K562 (cell line): ENCODE results near the gene TP53I3. TPM values are rescaled to one million over a fixed set of nuclear protein-coding genes. Genes with fewer than 3 reads are reported as not detected.

ENCODE experiments used
- ATAC-seq: fragments of 200-7000 bp; cut with Tn5 transposase; 3 replicates; pipeline ENCODE4 v1.9.1; 2020; ENCODE audit warnings: moderate library complexity
- BruUV-seq: library from RNA; stranded (reverse); fragments of 400-500 nt; replicated peaks from 2 replicates; lab custom pipeline; 2021; lab: Mats Ljungman, UMichigan
- CTCF ChIA-PET: fragments of 300-600 bp; formaldehyde crosslinking; extraction: SDS; loops from one replicate; lab custom pipeline; 2021; ENCODE audit warnings: low intra/inter-chr PET ratio; lab: Yijun Ruan, JAX
- POLR2A ChIA-PET: fragments of 300-600, 350-650 bp; sonication (Branson Sonifier 250); formaldehyde crosslinking; extraction: SDS; loops from one replicate; lab custom pipeline; 2021; ENCODE audit warnings: antibody characterized with exemption, inconsistent platforms; lab: Yijun Ruan, JAX
- DNase-seq, 4 experiments: peaks; one replicate each; pipeline versions ENCODE4 v3.0.0 to v3.0.0-alpha.2; 2011 to 2018; ENCODE audit warnings: low spot score in 3 of 4, mixed read lengths in 3 of 4; ENCODE audit errors: extremely low read depth in 1 of 4
- FAIRE-seq: peaks from 2 replicates; lab custom pipeline; 2011; peaks lifted over from hg19 to GRCh38; lab: Jason Lieb, UNC
- H2AFZ ChIP-seq: 2 replicates; pipeline ENCODE4 v1.6.0; 2011; ENCODE audit warnings: low read depth, low read length, control low read depth, inconsistent platforms
- H3K27ac ChIP-seq: fragments of 200-600 bp; 3 replicates; pipeline ENCODE4 v1.8.0; 2011; ENCODE audit warnings: low read depth, mild to moderate bottlenecking, control low read depth, inconsistent platforms, low read length, moderate library complexity, mixed read lengths; ENCODE audit errors: extremely low read depth
- H3K27me3 ChIP-seq, 2 experiments: fragments of 300-600 bp in 1 of 2; 2 replicates in 1 of 2; 3 replicates in 1 of 2; pipeline versions ENCODE4 v1.6.0 to v1.8.0; 2011; ENCODE audit warnings: inconsistent platforms in 2 of 2, low read length in 2 of 2, mild to moderate bottlenecking in 1 of 2, mixed read lengths in 1 of 2, moderate library complexity in 1 of 2; ENCODE audit not compliant: control insufficient read depth in 2 of 2, insufficient read depth in 2 of 2
- H3K36me3 ChIP-seq: fragments of 300-600 bp; 3 replicates; pipeline ENCODE4 v1.8.0; 2011; ENCODE audit warnings: mild to moderate bottlenecking, low read length, inconsistent platforms; ENCODE audit not compliant: control insufficient read depth, insufficient read depth
- H3K4me1 ChIP-seq, 2 experiments: fragments of 200-600 bp in 1 of 2; replicated peaks in 1 of 2; 2 replicates in 1 of 2; 3 replicates in 1 of 2; pipeline versions ENCODE4 v1.5.1 to v1.8.0; 2011; ENCODE audit warnings: inconsistent platforms in 2 of 2, low read length in 2 of 2, mild to moderate bottlenecking in 1 of 2, mixed read lengths in 1 of 2, moderate library complexity in 1 of 2; ENCODE audit not compliant: control insufficient read depth in 2 of 2, insufficient read depth in 2 of 2
- H3K4me2 ChIP-seq: 2 replicates; pipeline ENCODE4 v1.6.1; 2011; ENCODE audit warnings: low read length, control low read depth, inconsistent platforms, mixed read lengths; ENCODE audit not compliant: insufficient read depth
- H3K4me3 ChIP-seq: fragments of 200-600 bp; sonication (generic), shearing (Covaris generic); 2 replicates; pipeline ENCODE4 v1.5.1; 2016; ENCODE audit warnings: control low read depth, inconsistent platforms
- H3K79me2 ChIP-seq: fragments of 200-600 bp; 3 replicates; pipeline ENCODE4 v1.8.0; 2011; ENCODE audit warnings: low read length, inconsistent platforms; ENCODE audit not compliant: control insufficient read depth, insufficient read depth
- H3K9ac ChIP-seq, 2 experiments: 2 replicates each; pipeline versions ENCODE4 v1.6.0 to v1.6.1; 2011; ENCODE audit warnings: low read depth in 2 of 2, low read length in 2 of 2, control low read depth in 1 of 2, inconsistent platforms in 1 of 2, mild to moderate bottlenecking in 1 of 2, mixed read lengths in 1 of 2; ENCODE audit not compliant: insufficient read depth in 1 of 2
- H3K9me1 ChIP-seq: one replicate; pipeline ENCODE4 v1.6.0; 2011; ENCODE audit warnings: inconsistent platforms, mild to moderate bottlenecking, low read length, moderate library complexity; ENCODE audit not compliant: control insufficient read depth, insufficient read depth
- H3K9me3 ChIP-seq: replicated peaks from 2 replicates; pipeline ENCODE4 v1.5.1; 2011; ENCODE audit warnings: low read depth, low read length, inconsistent platforms; ENCODE audit not compliant: control insufficient read depth, insufficient read depth
- H4K20me1 ChIP-seq: replicated peaks from 2 replicates; pipeline ENCODE4 v1.6.1; 2011; ENCODE audit warnings: low read length, inconsistent platforms, mixed read lengths; ENCODE audit not compliant: control insufficient read depth, insufficient read depth
- ARID4B ChIP-seq: sonication (generic); formaldehyde crosslinking; IDR thresholded peaks from 2 replicates; pipeline ENCODE4 v1.8.0; 2022; ENCODE audit warnings: mild to moderate bottlenecking, missing genetic modification reagents
- ATF7 ChIP-seq: fragments of 450-650 bp; IDR thresholded peaks from 2 replicates; pipeline ENCODE4 v1.7.1; 2014; ENCODE audit warnings: mild to moderate bottlenecking, moderate library complexity
- CTBP1 ChIP-seq: fragments of 450-650 bp; IDR thresholded peaks from 2 replicates; pipeline ENCODE4 v1.6.1; 2016; ENCODE audit warnings: borderline replicate concordance
- KDM1A ChIP-seq, 2 experiments: fragments of 450-650 bp; IDR thresholded peaks; 2 replicates each; pipeline ENCODE4 v1.6.1; 2016; ENCODE audit warnings: mild to moderate bottlenecking in 2 of 2
- KDM4B ChIP-seq, 2 experiments: fragments of 450-650 bp in 1 of 2; sonication (generic) in 1 of 2; IDR thresholded peaks; 2 replicates each; pipeline ENCODE4 v1.6.1; 2016 to 2017; ENCODE audit warnings: borderline replicate concordance in 2 of 2, antibody characterized with exemption in 1 of 2, low read depth in 1 of 2, mild to moderate bottlenecking in 1 of 2
- MAFF ChIP-seq: IDR thresholded peaks from 2 replicates; pipeline ENCODE4 v1.6.1; 2012; ENCODE audit warnings: low read length, improper control_type of control experiment
- MEIS2 ChIP-seq: fragments of 450-650 bp; IDR thresholded peaks from 2 replicates; pipeline ENCODE4 v1.6.1; 2014; ENCODE audit warnings: mild to moderate bottlenecking; ENCODE audit not compliant: partially characterized antibody
- OTX1 ChIP-seq: fragments of 450-650 bp; formaldehyde crosslinking; IDR thresholded peaks from 2 replicates; pipeline ENCODE4 v1.4.0; 2022; ENCODE audit warnings: mild to moderate bottlenecking
- PCBP2 ChIP-seq: fragments of 200-400 bp; formaldehyde crosslinking; IDR thresholded peaks from 2 replicates; pipeline ENCODE4 v1.6.1; 2018; ENCODE audit warnings: low read length, low read depth, mild to moderate bottlenecking, moderate library complexity; ENCODE audit not compliant: poor library complexity, severe bottlenecking
- SAFB2 ChIP-seq: fragments of 200-400 bp; formaldehyde crosslinking; IDR thresholded peaks from 2 replicates; pipeline ENCODE4 v1.6.1; 2018; ENCODE audit warnings: borderline replicate concordance, low read length, low read depth, moderate library complexity; ENCODE audit not compliant: severe bottlenecking
- SFPQ ChIP-seq: fragments of 200-400 bp; formaldehyde crosslinking; IDR thresholded peaks from 2 replicates; pipeline ENCODE4 v1.6.1; 2017; ENCODE audit warnings: mild to moderate bottlenecking, low read depth, low read length, moderate library complexity
- SMARCE1 ChIP-seq: fragments of 450-650 bp; IDR thresholded peaks from 2 replicates; pipeline ENCODE4 v1.7.1; 2016; ENCODE audit warnings: mild to moderate bottlenecking
- ZNF175 ChIP-seq: fragments of 200-800 bp; sonication (Bioruptor generic); IDR thresholded peaks from 2 replicates; pipeline ENCODE4 v1.6.1; 2016; ENCODE audit warnings: low read depth, mild to moderate bottlenecking, missing genetic modification characterization, missing compliant biosample characterization
- ZNF316 ChIP-seq: fragments of 450-650 bp; IDR thresholded peaks from 2 replicates; pipeline ENCODE4 v1.6.1; 2016
- ZNF507 ChIP-seq: conservative IDR thresholded peaks from 2 replicates; pipeline ENCODE4 v1.6.1; 2017; ENCODE audit warnings: missing genetic modification characterization, missing compliant biosample characterization
- WGBS: fragments of 100-300 bp; shearing (Covaris generic); methylation state at CpG from one replicate; pipeline ENCODE4 v1.1.6; 2016; ENCODE audit warnings: low coverage, mixed read lengths; ENCODE audit not compliant: insufficient coverage; ENCODE audit errors: missing lambda C conversion rate; 5-methylcytosine and 5-hydroxymethylcytosine counted together
- in situ Hi-C: fragments of 300-500 bp; cut with MboI; formaldehyde crosslinking; loops from 4 replicates; pipeline ENCODE4 v1.15.0; 2018; ENCODE audit warnings: inconsistent platforms, mixed read lengths
- intact Hi-C: fragments of 100-400 bp; cut with micrococcal nuclease; formaldehyde crosslinking; loops from 2 replicates; pipeline ENCODE4 v1.14.2; 2022
- polyA plus RNA-seq, 8 experiments: library from polyadenylated mRNA; depleted of rRNA in 4 of 8; stranded (reverse) in 5 of 8; unstranded in 3 of 8; fragments of >200 nt; fragmentation: Nextera tagmentation in 2 of 8; fragmentation: Illumina TruSeq in 1 of 8; extraction: Ambion mirVana in 2 of 8; extraction: Trizol in 1 of 8; gene quantifications; 2 replicates each; pipeline versions ENCODE4 v1.2.1 to v1.2.3, GENCODE V29; 2011 to 2014; ENCODE audit warnings: inconsistent platforms in 1 of 8, missing spikeins in 1 of 8
- total RNA-seq, 7 experiments: library from RNA; depleted of rRNA in 6 of 7; stranded (reverse); fragments of >200 nt in 6 of 7; fragmentation: Illumina TruSeq in 2 of 7; extraction: Trizol in 2 of 7; gene quantifications; 2 replicates each; pipeline versions ENCODE4 v1.2.1 to v1.2.3, GENCODE V29; 2011 to 2021; ENCODE audit warnings: low replicate concordance in 1 of 7

Gene TP53I3
- total and polyA plus RNA-seq, 9 of the 15 experiments (the other 6 are each of a cell fraction or from before 2014, with no cell fraction given) = 0.65 to 9.5 (median 5.6) TPM

- H3K9ac ChIP-seq = peak overlapping the region in 1 of 2 experiments; percentile 62
- H2AFZ ChIP-seq = no peak overlapping the region
- in situ Hi-C loops (no loop called here), intact Hi-C loops (no loop called here)
- FAIRE-seq (no peak), DNase-seq (peak in 1 of 4 experiments; percentile 16), ATAC-seq (no peak)
- peaks cover 8% of the 10 kb centered on the region; the same call in 1 of the 3 replicates for H3K36me3 ChIP-seq
- peaks cover 8 to 22% of the 10 kb centered on the region in 2 experiments; a peak in 4 of 5 replicates for H3K4me1 ChIP-seq
- H3K27me3 ChIP-seq = peaks cover 0 to 6% of the 10 kb centered on the region in 2 experiments; a peak in 1 of 5 replicates
- peak overlapping the region; percentile 52 for H3K27ac ChIP-seq
- H3K79me2 ChIP-seq = peaks cover 42% of the 10 kb centered on the region
- POLR2A ChIA-PET = interaction anchor here (0.5 to 2.1 kb wide), 5 partner anchors 9 to 176 kb away, joined by 3 to 8 read pairs (median 5); partner anchors contain the start of genes ATAD2B and SF3B6
- 17% methylated on average over 7 of the region's 11 CpGs for WGBS
- H3K4me2 ChIP-seq = peak overlapping the region; percentile 82
- H3K9me1 ChIP-seq = no peaks in the 10 kb centered on the region
- H4K20me1 ChIP-seq = no peaks in the 10 kb centered on the region
- CTCF ChIA-PET = no interaction called here
- no TSS peak for BruUV-seq
- peak overlapping the region; percentile 64 for H3K4me3 ChIP-seq
- no peaks in the 10 kb centered on the region for H3K9me3 ChIP-seq
- 0 out of 2 replicates have a peak, but pooled peaks have one; percentile 24 for TF ChIP-seq SMARCE1
- TF ChIP-seq CTBP1 = no peak
- no peak for TF ChIP-seq MEIS2
- no peak for TF ChIP-seq ATF7
- TF ChIP-seq SAFB2 = no peak
- TF ChIP-seq ZNF507 (tag) = no peak
- TF ChIP-seq ZNF316 = peak; percentile 80
- TF ChIP-seq ZNF175 (CRISPR knock-in tag) = no peak
- TF ChIP-seq ARID4B (CRISPR knock-in tag) = no peak
- TF ChIP-seq KDM1A (IDR thresholded peaks at IDR 0.05) = peak in 1 of 2 experiments; percentile 84; a peak in 2 of 4 replicates
- TF ChIP-seq KDM4B (IDR thresholded peaks at IDR 0.05; ENCODE audit: borderline replicate concordance in 2 of 2, low read depth in 1 of 2) = no peak
- no peak for TF ChIP-seq OTX1 (CRISPR knock-in tag)
- TF ChIP-seq SFPQ = no peak
- TF ChIP-seq MAFF = peak; percentile 33
- TF ChIP-seq PCBP2 = no peak
These were observed 38.8 kb downstream of the TP53I3 start for GRCh38 chr2:24045511-24046508.
